ENCODE data around the gene DENND1A.
"Not testable (repeated sequence)": the region's sequence is repeated elsewhere in the genome, so short reads cannot be mapped to it uniquely, and the experiment has no call there.

Gene DENND1A

GRCh38 chr9:123947326-123947725, 17.4 kb upstream of the DENND1A start:
- no peak for DNase-seq

GRCh38 chr9:123946101-123946821, 16.3 kb upstream of the DENND1A start:
- DNase-seq, result no peak

- DNase-seq, result no peak
Observed at GRCh38 chr9:123945532-123945931, 15.6 kb upstream of the DENND1A start.

- not testable (repeated sequence) for DNase-seq
Observed at GRCh38 chr9:123944464-123944863, 14.5 kb upstream of the DENND1A start.

GRCh38 chr9:123943671-123944070, 13.7 kb upstream of the DENND1A start:
- DNase-seq, result no peak

- no peak for DNase-seq
Observed at GRCh38 chr9:123942542-123942941, 12.6 kb upstream of the DENND1A start.

- DNase-seq, result no peak
Observed at GRCh38 chr9:123941524-123942070, 11.7 kb upstream of the DENND1A start.

GRCh38 chr9:123940721-123941523, 11.0 kb upstream of the DENND1A start:
- DNase-seq, result no peak

- DNase-seq, result no peak
Observed at GRCh38 chr9:123938401-123938800, 8.5 kb upstream of the DENND1A start.

- DNase-seq, result not testable (repeated sequence)
Observed at GRCh38 chr9:123936575-123936974, 6.6 kb upstream of the DENND1A start.

- DNase-seq, result no peak
Observed at GRCh38 chr9:123933440-123934212, 3.7 kb upstream of the DENND1A start.

- peak; percentile 46 for DNase-seq
Observed at GRCh38 chr9:123929177-123929869, 603 bp downstream of the DENND1A start.

- no peak for DNase-seq
Observed at GRCh38 chr9:123928533-123929176, 1.3 kb downstream of the DENND1A start.

GRCh38 chr9:123927625-123928532, 2.0 kb downstream of the DENND1A start:
- DNase-seq, result no peak

GRCh38 chr9:123926941-123927340, 3.0 kb downstream of the DENND1A start:
- no peak for DNase-seq

- no peak for DNase-seq
Observed at GRCh38 chr9:123925819-123926218, 4.1 kb downstream of the DENND1A start.

- no peak for DNase-seq
Observed at GRCh38 chr9:123925161-123925560, 4.8 kb downstream of the DENND1A start.

- DNase-seq, result no peak
Observed at GRCh38 chr9:123924727-123925126, 5.2 kb downstream of the DENND1A start.

GRCh38 chr9:123923884-123924283, 6.0 kb downstream of the DENND1A start:
- no peak for DNase-seq

GRCh38 chr9:123923377-123923776, 6.5 kb downstream of the DENND1A start:
- DNase-seq, result no peak

GRCh38 chr9:123922911-123923310, 7.0 kb downstream of the DENND1A start:
- no peak for DNase-seq
